ENCODE data around the gene ARHGEF37.
"Not testable (repeated sequence)": the region's sequence is repeated elsewhere in the genome, so short reads cannot be mapped to it uniquely, and the experiment has no call there.

Gene ARHGEF37, protein sequence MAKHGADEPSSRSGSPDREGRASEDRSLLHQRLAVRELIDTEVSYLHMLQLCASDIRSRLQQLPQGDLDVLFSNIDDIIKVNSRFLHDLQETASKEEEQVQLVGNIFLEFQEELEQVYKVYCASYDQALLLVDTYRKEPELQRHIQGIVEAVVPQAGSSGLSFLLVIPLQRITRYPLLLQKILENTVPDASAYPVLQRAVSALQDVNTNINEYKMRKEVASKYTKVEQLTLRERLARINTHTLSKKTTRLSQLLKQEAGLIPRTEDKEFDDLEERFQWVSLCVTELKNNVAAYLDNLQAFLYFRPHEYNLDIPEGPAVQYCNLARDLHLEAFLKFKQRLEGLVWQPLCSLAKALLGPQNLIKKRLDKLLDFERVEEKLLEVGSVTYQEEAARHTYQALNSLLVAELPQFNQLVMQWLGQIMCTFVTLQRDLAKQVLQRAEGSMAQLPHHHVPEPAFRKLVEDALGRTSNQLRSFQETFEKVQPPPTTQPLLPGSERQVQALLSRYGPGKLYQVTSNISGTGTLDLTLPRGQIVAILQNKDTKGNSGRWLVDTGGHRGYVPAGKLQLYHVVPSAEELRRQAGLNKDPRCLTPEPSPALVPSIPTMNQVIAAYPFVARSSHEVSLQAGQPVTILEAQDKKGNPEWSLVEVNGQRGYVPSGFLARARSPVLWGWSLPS

GRCh38 chr5:149581192-149581861 lies at the start of gene ARHGEF37:
TSS of gene ARHGEF37 (plus strand) at chr5:149581498. CDS start at chr5:149597770, 16,272 bp downstream.
- DNase-seq (ENCODE audit: low read depth in 2 of 2): no peak

DNA sequence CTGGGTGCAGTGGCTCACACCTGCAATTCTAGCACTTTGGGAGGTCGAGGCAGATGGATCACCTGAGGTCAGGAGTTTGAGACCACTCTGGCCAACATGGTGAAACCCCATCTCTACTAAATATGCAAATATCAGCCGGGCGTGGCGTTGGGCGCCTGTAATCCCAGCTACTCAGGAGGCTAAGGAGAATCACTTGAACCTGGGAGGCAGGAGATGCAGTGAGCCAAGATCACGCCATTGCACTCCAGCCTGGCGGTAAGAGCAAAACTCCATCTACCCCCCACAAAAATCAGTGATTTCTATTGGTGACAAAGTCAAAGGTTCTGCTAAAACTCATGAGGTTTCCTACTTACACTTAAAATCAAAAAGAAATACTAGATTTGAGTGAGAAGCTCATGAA lies 48.9 kb upstream of the ARHGEF37 start:
- DNase-seq (ENCODE audit: low read depth in 2 of 2): no peak

GRCh38 chr5:149535787-149536186 lies 45.5 kb upstream of the ARHGEF37 start:
- DNase-seq (ENCODE audit: low read depth in 2 of 2): not testable (repeated sequence)

DNA sequence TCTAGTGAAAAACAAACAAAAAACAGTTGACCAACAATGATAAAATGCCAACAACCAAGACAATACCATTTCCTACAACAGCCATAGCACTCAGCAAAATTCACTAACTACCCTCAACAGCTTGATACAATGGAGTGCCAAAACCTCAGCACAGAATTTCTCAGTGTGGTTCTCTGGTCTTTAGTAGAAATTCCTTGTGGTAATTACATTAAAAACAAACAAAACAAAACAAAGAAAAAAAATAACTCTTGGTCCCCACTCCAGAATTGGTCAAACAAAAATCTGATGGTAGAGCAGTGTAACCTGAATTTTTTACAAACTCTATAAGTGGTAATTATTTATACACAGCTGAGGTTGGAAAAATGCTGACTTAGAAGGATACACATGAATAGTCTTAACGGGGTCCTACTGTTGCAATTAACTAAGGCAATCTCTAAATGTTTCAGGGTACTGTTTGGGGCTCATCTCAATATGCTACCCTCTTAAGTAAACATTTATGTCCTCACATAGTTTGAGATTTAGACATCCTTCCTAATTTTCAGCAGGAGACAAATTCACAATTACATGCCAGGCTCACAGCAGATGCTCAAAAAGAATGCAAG lies 43.8 kb upstream of the ARHGEF37 start:
- no peak for DNase-seq (ENCODE audit: low read depth in 2 of 2)

- DNase-seq (ENCODE audit: low read depth in 2 of 2): no peak
Measured at GRCh38 chr5:149540089-149540488, 41.2 kb upstream of the ARHGEF37 start.

DNA sequence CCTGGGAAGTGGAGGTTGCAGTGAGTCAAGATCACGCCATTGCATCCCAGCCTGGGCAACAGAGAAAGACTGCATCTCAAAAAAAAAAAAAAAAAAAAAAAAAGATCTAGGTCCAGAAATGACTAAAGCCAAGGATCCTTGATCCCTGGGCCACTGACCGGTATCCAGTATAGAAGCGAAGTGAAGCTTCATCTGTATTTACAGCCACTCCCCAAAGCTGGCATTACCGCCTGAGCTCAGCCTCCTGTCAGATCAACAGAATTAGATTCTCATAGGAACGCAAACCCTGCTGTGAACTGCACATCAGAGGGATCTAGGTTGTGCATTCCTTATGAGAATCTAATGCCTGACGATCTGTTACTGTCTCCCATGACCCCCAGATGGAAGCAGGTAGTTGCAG lies 39.4 kb upstream of the ARHGEF37 start:
- DNase-seq (ENCODE audit: low read depth in 2 of 2): no peak

GRCh38 chr5:149543361-149544027 lies 37.8 kb upstream of the ARHGEF37 start:
- no peak for DNase-seq (ENCODE audit: low read depth in 2 of 2)

GRCh38 chr5:149544028-149544420 lies 37.3 kb upstream of the ARHGEF37 start:
- no peak for DNase-seq (ENCODE audit: low read depth in 2 of 2)

GRCh38 chr5:149545327-149545726 lies 36.0 kb upstream of the ARHGEF37 start:
- DNase-seq (ENCODE audit: low read depth in 2 of 2): no peak

- DNase-seq (ENCODE audit: low read depth in 2 of 2): no peak
Measured at GRCh38 chr5:149546974-149547373, 34.3 kb upstream of the ARHGEF37 start.

- DNase-seq (ENCODE audit: low read depth in 2 of 2): no peak
Measured at GRCh38 chr5:149549461-149550267, 31.6 kb upstream of the ARHGEF37 start.

DNA sequence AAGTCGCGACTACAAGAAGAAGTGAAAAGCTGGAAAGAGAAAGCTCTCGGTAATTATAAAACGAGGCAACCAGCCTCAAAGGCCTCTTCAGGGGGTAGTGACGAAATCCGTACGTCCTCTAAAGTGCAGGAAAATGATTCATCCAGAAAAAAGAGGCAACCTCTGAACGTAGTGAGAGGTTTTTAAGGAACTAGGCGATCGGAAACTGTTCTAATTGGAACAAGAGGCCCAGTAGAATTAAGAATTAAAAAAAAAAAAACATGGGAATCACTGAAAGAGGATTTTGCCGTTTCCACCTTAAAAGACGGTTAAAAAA lies 31.1 kb upstream of the ARHGEF37 start:
- no peak for DNase-seq (ENCODE audit: low read depth in 2 of 2)

- no peak for DNase-seq (ENCODE audit: low read depth in 2 of 2)
Measured at GRCh38 chr5:149550594-149551226, 30.6 kb upstream of the ARHGEF37 start.

GRCh38 chr5:149551227-149552037 lies 29.9 kb upstream of the ARHGEF37 start, which contains the start of gene CSNK1A1:
TSS of gene CSNK1A1 (minus strand) at chr5:149551439. CDS start at chr5:149550964, 475 bp downstream.
- DNase-seq (ENCODE audit: low read depth in 2 of 2): peak; percentile 98

GRCh38 chr5:149552038-149552494 lies 29.2 kb upstream of the ARHGEF37 start:
- DNase-seq (ENCODE audit: low read depth in 2 of 2): no peak

GRCh38 chr5:149552553-149553160 lies 28.6 kb upstream of the ARHGEF37 start:
- DNase-seq (ENCODE audit: low read depth in 2 of 2): no peak

DNA sequence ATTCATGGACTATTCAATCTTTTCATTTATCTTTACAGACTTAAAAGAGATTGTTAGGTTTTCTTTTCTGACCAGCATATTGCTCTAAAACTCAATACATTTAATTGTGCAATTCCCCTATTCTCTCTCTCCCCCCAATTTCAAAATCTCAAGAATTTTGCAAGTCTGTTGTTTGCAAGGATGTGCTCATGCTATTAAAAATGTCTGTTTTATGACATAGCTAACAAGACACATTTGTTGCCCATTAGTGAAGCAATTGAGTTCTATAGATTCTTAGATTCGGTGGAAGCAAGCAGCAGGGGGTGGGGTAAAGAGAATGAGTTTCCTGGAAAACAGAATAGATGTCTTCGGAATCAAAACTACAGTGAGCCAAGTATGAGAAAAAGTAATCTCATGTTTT lies 21.6 kb upstream of the ARHGEF37 start:
- no peak for DNase-seq (ENCODE audit: low read depth in 2 of 2)

DNA sequence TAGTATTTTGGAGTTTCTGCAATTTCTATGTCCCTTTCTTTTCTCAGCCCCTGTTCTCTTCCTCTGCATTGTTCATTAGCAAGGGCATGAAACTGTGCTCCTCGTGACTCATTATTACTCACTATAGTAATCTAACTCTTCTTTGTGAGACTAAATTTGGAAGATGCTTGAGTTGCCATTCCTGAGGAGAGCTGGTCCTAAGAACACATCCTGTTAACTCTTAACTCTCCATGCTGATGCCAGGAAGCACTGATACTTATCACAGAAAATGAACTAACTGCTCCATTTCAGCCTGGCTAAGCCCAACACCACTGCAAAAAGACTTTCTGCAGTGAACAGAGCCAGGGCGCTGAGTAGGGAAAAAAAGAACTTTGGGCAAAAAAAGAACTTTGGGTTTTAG lies 19.4 kb upstream of the ARHGEF37 start:
- DNase-seq (ENCODE audit: low read depth in 2 of 2): no peak

DNA sequence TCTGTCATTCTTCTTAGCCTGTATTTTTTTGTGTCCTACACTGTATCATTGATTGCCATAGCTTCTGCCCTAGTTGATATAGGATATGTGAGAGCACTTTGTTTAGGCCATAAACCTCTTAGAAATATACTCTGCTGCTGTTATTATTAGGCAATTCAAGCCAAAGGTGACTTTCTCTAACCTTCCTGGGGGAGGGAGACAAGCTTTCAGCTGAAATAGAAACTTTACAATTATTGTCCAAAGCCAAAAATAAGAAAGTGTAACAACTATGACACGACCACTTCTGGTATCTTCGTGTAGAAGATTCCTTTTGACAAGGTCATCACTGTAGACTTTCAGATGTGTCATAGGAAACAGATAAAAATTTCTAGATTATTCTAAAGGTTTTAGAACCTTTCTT lies 17.8 kb upstream of the ARHGEF37 start:
- DNase-seq (ENCODE audit: low read depth in 2 of 2): no peak

Data from stimulated activated CD8-positive, alpha-beta memory T cell treated with anti-CD3 and anti-CD28 coated beads, Interleukin-7, amount 100 ng/mL, for 1 hour (primary cell).